NB4 (cell line): ENCODE data around the gene CHMP1A.
"Not testable (repeated sequence)": the region's sequence is repeated elsewhere in the genome, so short reads cannot be mapped to it uniquely, and the experiment has no call there.

Experiments
- DNase-seq: peaks from one replicate; pipeline ENCODE4 v3.0.0; 2010; ENCODE audit warnings: low read depth
- H3K4me3 ChIP-seq: one replicate; pipeline ENCODE4 v1.5.1; 2011; ENCODE audit warnings: mild to moderate bottlenecking, low read depth, low read length, moderate library complexity
- MYC ChIP-seq: IDR thresholded peaks from 2 replicates; pipeline ENCODE4 v1.6.1; 2011; ENCODE audit warnings: low read depth, low read length
- POLR2A ChIP-seq: IDR thresholded peaks from 2 replicates; pipeline ENCODE4 v1.6.1; 2011; ENCODE audit warnings: mild to moderate bottlenecking; ENCODE audit not compliant: insufficient read length; ENCODE audit errors: extremely low read depth
- TF ChIP-seq, protein P1 (sequence below): IDR thresholded peaks from one replicate; pipeline ENCODE4 v1.5.1; 2012; ENCODE audit warnings: low read depth, low read length
- TF ChIP-seq, protein P2 (sequence below): IDR thresholded peaks from 2 replicates; pipeline ENCODE4 v1.6.1; 2011; ENCODE audit warnings: low read depth, low read length

The CHMP1A gene

DNA sequence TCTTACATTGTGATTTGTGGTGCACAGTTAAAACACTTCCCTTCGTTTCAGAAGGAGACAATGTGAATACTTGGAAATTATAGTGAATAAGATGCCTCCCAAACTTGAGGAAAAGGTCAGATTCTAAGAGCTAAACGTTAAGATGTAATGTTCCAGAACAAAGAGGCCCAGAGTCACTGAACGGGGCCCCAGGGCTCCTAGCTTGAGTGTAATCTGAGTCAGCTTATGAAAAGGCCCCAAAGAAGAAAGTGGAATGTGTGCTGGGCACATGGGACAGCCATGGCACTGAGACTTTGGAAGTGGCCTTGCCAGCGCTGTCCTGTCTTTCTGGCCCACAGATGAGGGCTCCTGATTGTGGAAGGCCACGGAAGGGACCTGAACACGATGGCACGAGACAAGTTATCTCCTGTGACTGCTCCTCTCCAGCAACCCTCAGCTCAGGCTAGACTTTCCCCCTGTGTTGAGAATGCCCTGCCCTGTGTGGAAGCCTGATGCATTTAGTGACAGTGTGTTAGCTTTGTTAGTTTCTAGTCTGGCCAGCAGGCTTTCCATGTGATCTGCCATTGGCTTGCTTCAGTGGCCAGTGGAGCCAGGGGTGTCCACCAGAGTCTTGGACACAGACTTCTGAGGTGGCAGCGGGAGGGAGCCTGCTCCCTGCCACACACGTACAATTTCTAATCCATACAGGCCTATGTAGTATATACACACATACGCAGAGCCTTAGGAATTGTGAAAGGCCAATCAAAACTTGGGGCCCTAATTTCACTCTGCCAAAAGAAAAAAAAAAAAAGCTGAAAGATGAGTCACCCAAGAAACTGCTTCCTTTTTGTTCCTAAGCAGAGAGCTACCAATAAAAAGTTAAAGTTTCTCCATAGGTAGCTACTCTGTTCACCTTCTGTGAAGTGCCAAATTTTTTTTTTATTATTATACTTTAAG is 13.3 kb upstream of the CHMP1A start:
- DNase-seq = peak; percentile 62
- TF ChIP-seq POLR2A (no peak), MYC (no peak)
- TF ChIP-seq, protein P1, sequence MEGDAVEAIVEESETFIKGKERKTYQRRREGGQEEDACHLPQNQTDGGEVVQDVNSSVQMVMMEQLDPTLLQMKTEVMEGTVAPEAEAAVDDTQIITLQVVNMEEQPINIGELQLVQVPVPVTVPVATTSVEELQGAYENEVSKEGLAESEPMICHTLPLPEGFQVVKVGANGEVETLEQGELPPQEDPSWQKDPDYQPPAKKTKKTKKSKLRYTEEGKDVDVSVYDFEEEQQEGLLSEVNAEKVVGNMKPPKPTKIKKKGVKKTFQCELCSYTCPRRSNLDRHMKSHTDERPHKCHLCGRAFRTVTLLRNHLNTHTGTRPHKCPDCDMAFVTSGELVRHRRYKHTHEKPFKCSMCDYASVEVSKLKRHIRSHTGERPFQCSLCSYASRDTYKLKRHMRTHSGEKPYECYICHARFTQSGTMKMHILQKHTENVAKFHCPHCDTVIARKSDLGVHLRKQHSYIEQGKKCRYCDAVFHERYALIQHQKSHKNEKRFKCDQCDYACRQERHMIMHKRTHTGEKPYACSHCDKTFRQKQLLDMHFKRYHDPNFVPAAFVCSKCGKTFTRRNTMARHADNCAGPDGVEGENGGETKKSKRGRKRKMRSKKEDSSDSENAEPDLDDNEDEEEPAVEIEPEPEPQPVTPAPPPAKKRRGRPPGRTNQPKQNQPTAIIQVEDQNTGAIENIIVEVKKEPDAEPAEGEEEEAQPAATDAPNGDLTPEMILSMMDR = no peak
- TF ChIP-seq, protein P2, sequence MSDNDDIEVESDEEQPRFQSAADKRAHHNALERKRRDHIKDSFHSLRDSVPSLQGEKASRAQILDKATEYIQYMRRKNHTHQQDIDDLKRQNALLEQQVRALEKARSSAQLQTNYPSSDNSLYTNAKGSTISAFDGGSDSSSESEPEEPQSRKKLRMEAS = no peak

DNA sequence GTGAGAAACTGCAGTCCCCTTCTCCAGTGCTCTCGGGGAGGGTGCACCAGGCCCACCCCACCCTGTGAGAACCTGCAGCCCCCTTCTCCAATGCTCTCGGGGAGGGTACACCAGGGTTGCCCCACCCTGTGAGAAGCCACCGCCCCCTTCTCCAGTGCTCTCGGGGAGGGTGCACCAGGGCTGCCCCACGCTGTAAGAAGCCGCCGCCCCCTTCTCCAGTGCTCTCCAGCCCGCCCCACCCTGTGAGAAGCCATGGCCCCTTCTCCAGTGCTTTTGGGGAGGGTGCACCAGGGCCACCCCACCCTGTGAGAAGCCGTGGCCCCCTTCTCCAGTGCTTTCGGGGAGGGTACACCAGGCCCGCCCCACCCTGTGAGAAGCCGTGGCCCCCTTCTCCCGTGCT is 12.2 kb upstream of the CHMP1A start:
- DNase-seq = no peak
- no peak overlapping the region for H3K4me3 ChIP-seq
- TF ChIP-seq MYC = no peak
- TF ChIP-seq, protein P1 = no peak

More for the DNA sequence above, 13.3 kb upstream of the CHMP1A start:
- H3K4me3 ChIP-seq = no peak overlapping the region

DNA sequence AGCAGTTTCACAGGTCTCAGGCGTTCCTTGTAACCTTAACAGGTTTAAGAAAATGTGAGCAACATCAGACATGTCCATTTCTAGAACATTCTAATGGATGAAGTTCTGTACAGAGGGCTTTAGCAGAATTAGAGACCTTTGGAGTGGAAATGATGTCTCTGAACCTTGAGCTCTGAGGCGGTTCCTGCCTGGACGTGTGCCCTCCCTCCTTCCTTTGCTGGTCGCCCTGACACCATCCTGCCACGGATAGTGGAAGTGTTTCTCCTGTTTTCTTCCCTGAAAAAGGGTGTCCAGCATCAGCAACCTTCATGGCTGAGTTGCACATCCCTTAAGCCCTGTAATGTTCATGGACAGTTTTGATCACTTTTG is 11.3 kb upstream of the CHMP1A start:
- DNase-seq = no peak
- TF ChIP-seq, protein P2 = no peak
- TF ChIP-seq, protein P1 = no peak
- TF ChIP-seq MYC = no peak
- no peak for TF ChIP-seq POLR2A
- no peak overlapping the region for H3K4me3 ChIP-seq

DNA sequence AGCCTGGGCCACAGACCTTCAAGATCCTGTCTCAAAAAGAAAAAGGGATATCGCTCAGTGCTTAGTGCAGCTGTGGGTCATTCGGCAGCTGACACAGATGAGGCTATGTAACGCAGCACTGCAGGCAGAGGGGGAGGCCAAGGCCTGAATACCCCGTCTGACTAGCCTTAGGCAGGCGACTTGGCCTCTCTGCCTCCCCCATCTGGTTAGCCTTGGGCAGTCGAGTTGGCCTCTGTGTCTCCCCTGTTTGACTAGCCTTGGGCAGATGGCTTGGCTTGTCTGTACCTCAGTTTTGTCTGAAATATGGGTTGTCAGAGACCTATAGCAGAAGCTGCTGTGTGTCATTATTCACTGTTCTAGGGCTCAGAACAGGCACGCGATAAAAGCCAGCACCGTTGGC is 10.1 kb upstream of the CHMP1A start:
- no peak overlapping the region for H3K4me3 ChIP-seq
- TF ChIP-seq MYC (no peak), POLR2A (no peak)
- TF ChIP-seq, protein P2 = no peak
- TF ChIP-seq, protein P1 = no peak
- DNase-seq = no peak

DNA sequence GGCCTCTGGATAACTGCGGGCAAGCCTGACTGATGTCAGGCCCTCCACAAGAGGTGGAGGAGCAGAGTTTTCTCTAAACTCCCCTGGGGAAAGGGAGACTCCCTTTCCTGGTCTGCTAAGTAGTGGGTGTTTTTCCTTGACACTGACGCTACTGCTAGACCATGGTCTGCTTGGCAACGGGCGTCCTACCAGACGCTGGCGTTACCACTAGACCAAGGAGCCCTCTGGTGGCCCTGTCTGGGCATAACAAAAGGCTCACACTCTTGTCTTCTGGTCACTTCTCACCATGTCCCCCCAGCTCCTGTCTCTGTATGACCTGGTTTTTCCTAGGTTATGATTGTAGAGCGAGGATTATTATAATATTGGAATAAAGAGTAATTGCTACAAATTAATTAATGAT is 9.5 kb upstream of the CHMP1A start:
- not testable (repeated sequence) for H3K4me3 ChIP-seq
- DNase-seq = peak; percentile 43
- TF ChIP-seq, protein P1 = peak; percentile 29

DNA sequence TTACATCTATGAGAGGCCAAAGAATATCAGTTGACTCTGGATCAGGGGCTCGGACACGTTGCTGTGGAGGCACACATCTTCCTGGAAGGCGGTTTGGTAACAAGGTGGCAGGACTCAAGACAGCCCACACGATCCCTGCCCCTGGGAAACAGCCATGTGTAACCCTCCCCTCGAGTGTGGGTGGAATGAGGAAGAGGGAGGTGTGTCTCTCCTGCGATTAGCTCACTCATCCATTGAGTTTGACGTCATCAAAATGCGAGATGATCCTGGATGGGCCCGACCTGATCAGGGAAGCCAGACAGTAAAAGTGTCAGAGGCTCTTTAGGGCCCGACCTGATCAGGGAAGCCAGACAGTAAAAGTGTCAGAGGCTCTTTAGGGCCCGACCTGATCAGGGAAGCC is 6.7 kb upstream of the CHMP1A start:
- not testable (repeated sequence) for H3K4me3 ChIP-seq, DNase-seq
